ENCODE data around the gene CLSTN2.

DNA sequence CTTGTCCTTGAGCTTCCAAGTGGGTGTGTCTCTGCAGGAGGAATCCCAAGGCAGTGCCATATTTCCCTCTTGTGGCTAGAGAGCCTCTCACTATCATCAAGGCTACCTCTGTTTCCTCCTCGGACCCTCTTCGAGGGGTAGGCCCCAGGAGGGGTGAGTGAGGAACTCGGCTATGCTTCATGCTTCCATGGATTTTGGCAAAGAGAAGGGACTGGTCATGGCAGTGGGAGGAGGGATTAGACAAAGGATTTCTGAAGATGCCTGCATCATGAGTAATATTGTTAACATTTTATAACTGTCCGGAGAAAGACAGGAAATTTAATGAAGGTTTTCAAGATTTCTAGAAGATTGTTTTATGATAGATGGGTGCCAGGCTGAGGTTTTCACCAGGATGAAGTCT is 241.5 kb downstream of the CLSTN2 start:
- TF ChIP-seq POLR2A (IDR thresholded peaks at IDR 0.05; ENCODE audit: borderline replicate concordance, extremely low read depth, insufficient read depth, insufficient read length) (no peak), ATF3 (IDR thresholded peaks at IDR 0.05) (no peak), CTCF (IDR thresholded peaks at IDR 0.05 in 2 of 3, conservative IDR thresholded peaks at IDR 0.05 in 1 of 3; ENCODE audit: borderline replicate concordance in 1 of 3, insufficient read depth in 1 of 3, low read depth in 2 of 3, low read length in 2 of 3) (no peak), EZH2phosphoT487 (IDR thresholded peaks at IDR 0.05; ENCODE audit: borderline replicate concordance) (no peak), POLR2AphosphoS5 (IDR thresholded peaks at IDR 0.05; ENCODE audit: low read depth, low read length) (no peak), MAX (IDR thresholded peaks at IDR 0.05) (no peak), SIN3A (IDR thresholded peaks at IDR 0.05; ENCODE audit: low read depth) (no peak), ZNF274 (IDR thresholded peaks at IDR 0.05; ENCODE audit: low read depth, low read length) (no peak)
- TF ChIP-seq, protein P1, sequence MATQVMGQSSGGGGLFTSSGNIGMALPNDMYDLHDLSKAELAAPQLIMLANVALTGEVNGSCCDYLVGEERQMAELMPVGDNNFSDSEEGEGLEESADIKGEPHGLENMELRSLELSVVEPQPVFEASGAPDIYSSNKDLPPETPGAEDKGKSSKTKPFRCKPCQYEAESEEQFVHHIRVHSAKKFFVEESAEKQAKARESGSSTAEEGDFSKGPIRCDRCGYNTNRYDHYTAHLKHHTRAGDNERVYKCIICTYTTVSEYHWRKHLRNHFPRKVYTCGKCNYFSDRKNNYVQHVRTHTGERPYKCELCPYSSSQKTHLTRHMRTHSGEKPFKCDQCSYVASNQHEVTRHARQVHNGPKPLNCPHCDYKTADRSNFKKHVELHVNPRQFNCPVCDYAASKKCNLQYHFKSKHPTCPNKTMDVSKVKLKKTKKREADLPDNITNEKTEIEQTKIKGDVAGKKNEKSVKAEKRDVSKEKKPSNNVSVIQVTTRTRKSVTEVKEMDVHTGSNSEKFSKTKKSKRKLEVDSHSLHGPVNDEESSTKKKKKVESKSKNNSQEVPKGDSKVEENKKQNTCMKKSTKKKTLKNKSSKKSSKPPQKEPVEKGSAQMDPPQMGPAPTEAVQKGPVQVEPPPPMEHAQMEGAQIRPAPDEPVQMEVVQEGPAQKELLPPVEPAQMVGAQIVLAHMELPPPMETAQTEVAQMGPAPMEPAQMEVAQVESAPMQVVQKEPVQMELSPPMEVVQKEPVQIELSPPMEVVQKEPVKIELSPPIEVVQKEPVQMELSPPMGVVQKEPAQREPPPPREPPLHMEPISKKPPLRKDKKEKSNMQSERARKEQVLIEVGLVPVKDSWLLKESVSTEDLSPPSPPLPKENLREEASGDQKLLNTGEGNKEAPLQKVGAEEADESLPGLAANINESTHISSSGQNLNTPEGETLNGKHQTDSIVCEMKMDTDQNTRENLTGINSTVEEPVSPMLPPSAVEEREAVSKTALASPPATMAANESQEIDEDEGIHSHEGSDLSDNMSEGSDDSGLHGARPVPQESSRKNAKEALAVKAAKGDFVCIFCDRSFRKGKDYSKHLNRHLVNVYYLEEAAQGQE (IDR thresholded peaks at IDR 0.05; ENCODE audit: low read depth) = no peak

Measured in HCT116 (cell line).